ENCODE results near the gene DCXR.

DCXR gene

GRCh38 chr17:82065638-82066303, 28.3 kb upstream of the DCXR start, which contains the start of gene DUS1L:
Gene DUS1L (minus strand): TSS chr17:82065804. CDS start chr17:82065059, 745 bp downstream.
- no peaks in the 10 kb centered on the region for H3K9me3 Mint-ChIP-seq
- H3K36me3 Mint-ChIP-seq (ENCODE audit: low read depth): no peaks in the 10 kb centered on the region
- H3K4me1 Mint-ChIP-seq: no peaks in the 10 kb centered on the region
- no peak for TF ChIP-seq CTCF (IDR thresholded peaks at IDR 0.05; ENCODE audit: unreplicated experiment in 3 of 3)
- H3K4me3 Mint-ChIP-seq: peak within 1 kb of the TSS; percentile 82 to 89 (median 86)
- H3K27me3 Mint-ChIP-seq (ENCODE audit: low read depth): no peaks in the 10 kb centered on the region
- H3K27ac Mint-ChIP-seq: peak within 1 kb of the TSS; percentile 27 to 84 (median 65)

- H3K9me3 Mint-ChIP-seq: no peaks in the 10 kb centered on the region
- no peak overlapping the region for H3K27ac Mint-ChIP-seq
Measured at GRCh38 chr17:82065193-82065637, 27.7 kb upstream of the DCXR start.

GRCh38 chr17:82064433-82065192, 27.1 kb upstream of the DCXR start:
- no peak for TF ChIP-seq CTCF (IDR thresholded peaks at IDR 0.05; ENCODE audit: unreplicated experiment in 3 of 3)
- Mint-ChIP-seq H3K36me3 (ENCODE audit: low read depth) (peaks cover 3% of the 10 kb centered on the region), H3K9me3 (no peaks in the 10 kb centered on the region), H3K4me1 (no peaks in the 10 kb centered on the region), H3K27ac (no peak overlapping the region), H3K27me3 (ENCODE audit: low read depth) (no peaks in the 10 kb centered on the region), H3K4me3 (peak overlapping the region; percentile 68 to 76 (median 75))

More at GRCh38 chr17:82065193-82065637, 27.7 kb upstream of the DCXR start:
- H3K4me3 Mint-ChIP-seq: peak overlapping the region; percentile 68 to 75 (median 69)
- peaks cover 1% of the 10 kb centered on the region for H3K36me3 Mint-ChIP-seq (ENCODE audit: low read depth)
- H3K4me1 Mint-ChIP-seq: no peaks in the 10 kb centered on the region
- H3K27me3 Mint-ChIP-seq (ENCODE audit: low read depth): no peaks in the 10 kb centered on the region
- TF ChIP-seq CTCF (IDR thresholded peaks at IDR 0.05; ENCODE audit: unreplicated experiment in 3 of 3): no peak

- H3K4me3 Mint-ChIP-seq: peak overlapping the region; percentile 68 to 76 (median 75)
- H3K4me1 Mint-ChIP-seq: no peaks in the 10 kb centered on the region
- H3K27me3 Mint-ChIP-seq (ENCODE audit: low read depth): no peaks in the 10 kb centered on the region
- TF ChIP-seq CTCF (IDR thresholded peaks at IDR 0.05; ENCODE audit: unreplicated experiment in 3 of 3): no peak
- H3K27ac Mint-ChIP-seq: no peak overlapping the region
- H3K9me3 Mint-ChIP-seq: no peaks in the 10 kb centered on the region
- H3K36me3 Mint-ChIP-seq (ENCODE audit: low read depth): peaks cover 3% of the 10 kb centered on the region
Measured at GRCh38 chr17:82063424-82064415, 26.2 kb upstream of the DCXR start.

GRCh38 chr17:82062984-82063368, 25.5 kb upstream of the DCXR start:
- Mint-ChIP-seq H3K27me3 (ENCODE audit: low read depth) (no peaks in the 10 kb centered on the region), H3K4me3 (no peak overlapping the region), H3K27ac (no peak overlapping the region), H3K36me3 (ENCODE audit: low read depth) (peaks cover 5% of the 10 kb centered on the region), H3K9me3 (no peaks in the 10 kb centered on the region), H3K4me1 (no peaks in the 10 kb centered on the region)
- TF ChIP-seq CTCF (IDR thresholded peaks at IDR 0.05; ENCODE audit: unreplicated experiment in 3 of 3): no peak
